Endothelial cell of umbilical vein (primary cell): ENCODE measurements around the gene RPS6KA5. TPM values are rescaled to one million over a fixed set of nuclear protein-coding genes. Genes with fewer than 3 reads are reported as not detected.

ENCODE experiments used
- BruUV-seq: library from RNA; stranded (reverse); fragments of 400-500 nt; replicated peaks from 2 replicates; lab custom pipeline; 2021; lab: Mats Ljungman, UMichigan
- CTCF ChIA-PET: fragments of 300-600, 350-600 bp; sonication (Branson Sonifier 250); formaldehyde crosslinking; loops from one replicate; lab custom pipeline; 2021; ENCODE audit warnings: antibody characterized with exemption, inconsistent platforms; lab: Charles Lee
- POLR2A ChIA-PET: fragments of 300-600, 350-600 bp; sonication (Branson Sonifier 250); formaldehyde crosslinking; loops from one replicate; lab custom pipeline; 2021; ENCODE audit warnings: antibody characterized with exemption, inconsistent platforms; lab: Charles Lee
- DNase-seq: peaks from one replicate; pipeline ENCODE4 v3.0.0-alpha.2; 2011; ENCODE audit warnings: low read depth, low spot score
- FAIRE-seq: peaks from 2 replicates; lab custom pipeline; 2011; peaks lifted over from hg19 to GRCh38; lab: Jason Lieb, UNC
- H2AFZ ChIP-seq: 2 replicates; pipeline ENCODE4 v1.6.0; 2012; ENCODE audit warnings: low read depth, low read length, control low read depth, inconsistent platforms
- H3K27ac ChIP-seq: 2 replicates; pipeline ENCODE4 v1.5.1; 2011; ENCODE audit warnings: low read depth, mild to moderate bottlenecking, control low read depth, low read length, moderate library complexity; ENCODE audit not compliant: insufficient read depth
- H3K27me3 ChIP-seq, 2 experiments: 2 replicates each; pipeline versions ENCODE4 v1.6.0 to v1.6.1; 2011; ENCODE audit warnings: low read length in 2 of 2, mixed read lengths in 1 of 2; ENCODE audit not compliant: control insufficient read depth in 2 of 2, insufficient read depth in 2 of 2
- H3K36me3 ChIP-seq, 2 experiments: 2 replicates in 1 of 2; 3 replicates in 1 of 2; pipeline ENCODE4 v1.5.1; 2011; ENCODE audit warnings: low read length in 2 of 2, mild to moderate bottlenecking in 1 of 2, moderate library complexity in 1 of 2; ENCODE audit not compliant: control insufficient read depth in 2 of 2, insufficient read depth in 2 of 2; ENCODE audit errors: extremely low read depth in 1 of 2
- H3K4me1 ChIP-seq: 3 replicates; pipeline ENCODE4 v1.5.1; 2011; ENCODE audit warnings: mild to moderate bottlenecking, low read length; ENCODE audit not compliant: control insufficient read depth, insufficient read depth; ENCODE audit errors: extremely low read depth
- H3K4me2 ChIP-seq: 2 replicates; pipeline ENCODE4 v1.6.1; 2011; ENCODE audit warnings: low read length, control low read depth, mixed read lengths; ENCODE audit not compliant: insufficient read depth
- H3K4me3 ChIP-seq, 3 experiments: fragments of 200-600 bp in 1 of 3; sonication (generic), shearing (Covaris generic) in 1 of 3; replicated peaks in 1 of 3; 2 replicates each; pipeline ENCODE4 v1.5.1; 2011 to 2016; ENCODE audit warnings: control low read depth in 3 of 3, low read length in 3 of 3, mild to moderate bottlenecking in 2 of 3, inconsistent platforms in 1 of 3, low read depth in 1 of 3, moderate library complexity in 1 of 3; ENCODE audit not compliant: insufficient read depth in 1 of 3
- H3K79me2 ChIP-seq: 2 replicates; pipeline ENCODE4 v1.6.0; 2012; ENCODE audit warnings: low read length, inconsistent platforms; ENCODE audit not compliant: control insufficient read depth, insufficient read depth
- H3K9ac ChIP-seq: replicated peaks from 2 replicates; pipeline ENCODE3; 2011; ENCODE audit warnings: low read length, control low read depth; ENCODE audit not compliant: insufficient read depth; ENCODE audit errors: extremely low read depth
- H3K9me1 ChIP-seq: replicated peaks from 3 replicates; pipeline ENCODE4 v1.6.0; 2011; ENCODE audit warnings: mild to moderate bottlenecking, low read length; ENCODE audit not compliant: control insufficient read depth, insufficient read depth; ENCODE audit errors: extremely low read depth
- H3K9me3 ChIP-seq: replicated peaks from 2 replicates; pipeline ENCODE4 v1.5.1; 2012; ENCODE audit warnings: low read length, inconsistent platforms; ENCODE audit not compliant: control insufficient read depth, insufficient read depth
- H4K20me1 ChIP-seq: replicated peaks from 2 replicates; pipeline ENCODE3; 2011; ENCODE audit warnings: mild to moderate bottlenecking, low read length; ENCODE audit not compliant: control insufficient read depth, insufficient read depth; ENCODE audit errors: extremely low read depth
- EZH2 ChIP-seq: IDR thresholded peaks from 2 replicates; pipeline ENCODE4 v1.6.1; 2012; ENCODE audit warnings: borderline replicate concordance, low read depth, mild to moderate bottlenecking, moderate library complexity, low read length, inconsistent platforms; ENCODE audit not compliant: severe bottlenecking
- FOS ChIP-seq: IDR thresholded peaks from 2 replicates; pipeline ENCODE4 v1.6.1; 2011; ENCODE audit warnings: mild to moderate bottlenecking, low read length, moderate library complexity, borderline replicate concordance; ENCODE audit not compliant: insufficient read depth
- GATA2 ChIP-seq: IDR thresholded peaks from 2 replicates; pipeline ENCODE4 v1.7.0; 2011; ENCODE audit warnings: low read depth, mild to moderate bottlenecking, moderate library complexity, mixed read lengths, low read length; ENCODE audit not compliant: insufficient read length, insufficient read depth
- JUN ChIP-seq: IDR thresholded peaks from 2 replicates; pipeline ENCODE4 v1.6.1; 2011; ENCODE audit warnings: borderline replicate concordance, low read depth; ENCODE audit not compliant: insufficient read length, insufficient read depth
- MYC ChIP-seq: IDR thresholded peaks from one replicate; pipeline ENCODE4 v1.6.1; 2011; ENCODE audit warnings: mild to moderate bottlenecking, low read depth, low read length
- POLR2A ChIP-seq: IDR thresholded peaks from 2 replicates; pipeline ENCODE4 v1.6.1; 2012; ENCODE audit warnings: low read depth, mild to moderate bottlenecking, control low read depth, low read length
- POLR2AphosphoS5 ChIP-seq: IDR thresholded peaks from 2 replicates; pipeline ENCODE4 v1.6.1; 2012; ENCODE audit warnings: low read depth, mild to moderate bottlenecking, control low read depth, low read length, moderate library complexity; ENCODE audit not compliant: insufficient read depth
- dilution Hi-C: fragments of 300-500 bp; cut with MboI; formaldehyde crosslinking; loops from one replicate; pipeline ENCODE4 v1.15.0; 2019; ENCODE audit warnings: low sequenced_read_pairs; ENCODE audit not compliant: extremely low pct_ligation_motif_present
- intact Hi-C: fragments of 100-400 bp; cut with micrococcal nuclease; formaldehyde crosslinking; loops from one replicate; pipeline ENCODE4 v1.10.0; 2022
- polyA plus RNA-seq, 4 experiments: library from polyadenylated mRNA; depleted of rRNA in 3 of 4; stranded (reverse) in 3 of 4; unstranded in 1 of 4; fragments of >200 nt; gene quantifications; 2 replicates each; pipeline versions ENCODE4 v1.2.1 to v1.2.3, GENCODE V29; 2011 to 2012; ENCODE audit warnings: missing spikeins in 1 of 4
- total RNA-seq: library from RNA; stranded (reverse); gene quantifications from 2 replicates; pipeline ENCODE4 v1.2.3, GENCODE V29; 2021
- TF ChIP-seq, protein P1 (sequence below), 2 donors: IDR thresholded peaks; 1 replicate in 1 of 2; 2 replicates in 1 of 2; pipeline ENCODE4 v1.5.1; 2011; ENCODE audit warnings: low read length in 2 of 2, mild to moderate bottlenecking in 2 of 2, moderate library complexity in 2 of 2, control low read depth in 1 of 2, inconsistent platforms in 1 of 2, low read depth in 1 of 2; ENCODE audit not compliant: insufficient read depth in 1 of 2; ENCODE audit errors: extremely low read depth in 1 of 2
- TF ChIP-seq, protein P2 (sequence below): IDR thresholded peaks from 2 replicates; pipeline ENCODE4 v1.6.1; 2011; ENCODE audit not compliant: insufficient read depth, insufficient read length

RPS6KA5 gene
- total and polyA plus RNA-seq, 2 donors (not counting 3 experiments of a cell fraction or from before 2014, with no cell fraction given): 2.9 to 5.4 TPM

- no TSS peak for BruUV-seq
- no peak overlapping the region for H3K27ac ChIP-seq
- H3K4me2 ChIP-seq: no peak overlapping the region
- DNase-seq (no peak), FAIRE-seq (no peak)
- dilution Hi-C loops: no loop called here
- H3K4me3 ChIP-seq: no peak overlapping the region
- H3K9me3 ChIP-seq: no peaks in the 10 kb centered on the region
- no peaks in the 10 kb centered on the region for H3K27me3 ChIP-seq
- H4K20me1 ChIP-seq: no peaks in the 10 kb centered on the region
- TF ChIP-seq JUN (no peak), FOS (no peak), POLR2AphosphoS5 (no peak)
- TF ChIP-seq, protein P1, sequence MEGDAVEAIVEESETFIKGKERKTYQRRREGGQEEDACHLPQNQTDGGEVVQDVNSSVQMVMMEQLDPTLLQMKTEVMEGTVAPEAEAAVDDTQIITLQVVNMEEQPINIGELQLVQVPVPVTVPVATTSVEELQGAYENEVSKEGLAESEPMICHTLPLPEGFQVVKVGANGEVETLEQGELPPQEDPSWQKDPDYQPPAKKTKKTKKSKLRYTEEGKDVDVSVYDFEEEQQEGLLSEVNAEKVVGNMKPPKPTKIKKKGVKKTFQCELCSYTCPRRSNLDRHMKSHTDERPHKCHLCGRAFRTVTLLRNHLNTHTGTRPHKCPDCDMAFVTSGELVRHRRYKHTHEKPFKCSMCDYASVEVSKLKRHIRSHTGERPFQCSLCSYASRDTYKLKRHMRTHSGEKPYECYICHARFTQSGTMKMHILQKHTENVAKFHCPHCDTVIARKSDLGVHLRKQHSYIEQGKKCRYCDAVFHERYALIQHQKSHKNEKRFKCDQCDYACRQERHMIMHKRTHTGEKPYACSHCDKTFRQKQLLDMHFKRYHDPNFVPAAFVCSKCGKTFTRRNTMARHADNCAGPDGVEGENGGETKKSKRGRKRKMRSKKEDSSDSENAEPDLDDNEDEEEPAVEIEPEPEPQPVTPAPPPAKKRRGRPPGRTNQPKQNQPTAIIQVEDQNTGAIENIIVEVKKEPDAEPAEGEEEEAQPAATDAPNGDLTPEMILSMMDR (IDR thresholded peaks at IDR 0.05; ENCODE audit: extremely low read depth in 1 of 2, insufficient read depth in 1 of 2, low read depth in 1 of 2, low read length in 2 of 2): no peak
- POLR2A ChIA-PET: no interaction called here
- peaks cover 15% of the 10 kb centered on the region for H3K4me1 ChIP-seq
- no peak overlapping the region for H2AFZ ChIP-seq
- H3K36me3 ChIP-seq: no peaks in the 10 kb centered on the region
- no peaks in the 10 kb centered on the region for H3K79me2 ChIP-seq
- CTCF ChIA-PET: no interaction called here
- intact Hi-C loops: no loop called here
- no peaks in the 10 kb centered on the region for H3K9me1 ChIP-seq
- no peak overlapping the region for H3K9ac ChIP-seq
Measured at GRCh38 chr14:91055016-91055415, 5.4 kb downstream of the RPS6KA5 start.

GRCh38 chr14:91048676-91049075, 11.8 kb downstream of the RPS6KA5 start:
- H3K27ac ChIP-seq: no peak overlapping the region
- CTCF ChIA-PET: interaction anchor here (0.8 to 1.4 kb wide), 4 partner anchors 11 to 124 kb away, joined by 3 to 7 read pairs (median 3); partner anchors contain the start of gene RPS6KA5
- intact Hi-C loops (no loop called here), dilution Hi-C loops (no loop called here)
- H3K4me2 ChIP-seq: no peak overlapping the region
- no TSS peak for BruUV-seq
- H3K9me1 ChIP-seq: no peaks in the 10 kb centered on the region
- H3K36me3 ChIP-seq: no peaks in the 10 kb centered on the region
- no peak for DNase-seq
- FAIRE-seq: no peak
- H3K27me3 ChIP-seq: no peaks in the 10 kb centered on the region
- H3K4me1 ChIP-seq: no peaks in the 10 kb centered on the region
- no peaks in the 10 kb centered on the region for H3K79me2 ChIP-seq
- TF ChIP-seq POLR2AphosphoS5: no peak
- TF ChIP-seq, protein P1 (IDR thresholded peaks at IDR 0.05; ENCODE audit: extremely low read depth in 1 of 2, insufficient read depth in 1 of 2, low read depth in 1 of 2, low read length in 2 of 2): no peak
- no peak for TF ChIP-seq JUN
- no peak for TF ChIP-seq GATA2
- TF ChIP-seq, protein P2, sequence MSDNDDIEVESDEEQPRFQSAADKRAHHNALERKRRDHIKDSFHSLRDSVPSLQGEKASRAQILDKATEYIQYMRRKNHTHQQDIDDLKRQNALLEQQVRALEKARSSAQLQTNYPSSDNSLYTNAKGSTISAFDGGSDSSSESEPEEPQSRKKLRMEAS: no peak
- TF ChIP-seq EZH2: no peak
- no peak for TF ChIP-seq POLR2A
- TF ChIP-seq MYC: no peak
- TF ChIP-seq FOS: no peak
- H2AFZ ChIP-seq: no peak overlapping the region
- H3K9me3 ChIP-seq: no peaks in the 10 kb centered on the region
- no peak overlapping the region for H3K9ac ChIP-seq
- no peak overlapping the region for H3K4me3 ChIP-seq
- POLR2A ChIA-PET: no interaction called here
- no peaks in the 10 kb centered on the region for H4K20me1 ChIP-seq
